Glutamatergic neuron (in vitro differentiated cells): ENCODE data around the gene FADS6. TPM values are rescaled to one million over a fixed set of nuclear protein-coding genes. Genes with fewer than 3 reads are reported as not detected.
A peak's percentile ranks its signal among the peaks of the same experiment; 100 is the strongest.

Experiments
- DNase-seq: peaks from one replicate; pipeline ENCODE4 v3.0.0; 2022
- H3K27ac Mint-ChIP-seq: one replicate; pipeline ENCODE4 v1.8.0; 2020; ENCODE audit warnings: mild to moderate bottlenecking, mixed read lengths, inconsistent platforms; ENCODE audit not compliant: unreplicated experiment
- H3K27me3 Mint-ChIP-seq: one replicate; pipeline ENCODE4 v1.8.0; 2020; ENCODE audit warnings: mild to moderate bottlenecking, moderate library complexity, mixed read lengths, inconsistent platforms; ENCODE audit not compliant: unreplicated experiment
- H3K36me3 Mint-ChIP-seq: one replicate; pipeline ENCODE4 v1.8.0; 2020; ENCODE audit warnings: mild to moderate bottlenecking, mixed read lengths, inconsistent platforms; ENCODE audit not compliant: unreplicated experiment
- H3K4me1 Mint-ChIP-seq: one replicate; pipeline ENCODE4 v1.8.0; 2020; ENCODE audit warnings: mild to moderate bottlenecking, low read depth, mixed read lengths, inconsistent platforms; ENCODE audit not compliant: unreplicated experiment
- H3K4me3 Mint-ChIP-seq: one replicate; pipeline ENCODE4 v1.8.0; 2020; ENCODE audit warnings: mild to moderate bottlenecking, mixed read lengths, inconsistent platforms; ENCODE audit not compliant: unreplicated experiment
- H3K9me3 Mint-ChIP-seq: one replicate; pipeline ENCODE4 v1.8.0; 2020; ENCODE audit warnings: mild to moderate bottlenecking, moderate library complexity, mixed read lengths, inconsistent platforms; ENCODE audit not compliant: unreplicated experiment
- total RNA-seq: library from RNA; stranded (reverse); fragmentation: NEBNext Ultra II Directional; extraction: Animal tissue kit (Norgen Biotek cat#: 25700); gene quantifications from one replicate; pipeline ENCODE4 v1.2.1, GENCODE V29; 2021; ENCODE audit not compliant: unreplicated experiment
- TF ChIP-seq, protein P1 (sequence below): fragments of 200-600 bp; sonication (generic); IDR thresholded peaks from one replicate; pipeline ENCODE4 v1.5.0; 2021; ENCODE audit not compliant: partially characterized antibody, unreplicated experiment

FADS6 gene
- total RNA-seq, 1 donor from 2014 or later, result not detected

DNA sequence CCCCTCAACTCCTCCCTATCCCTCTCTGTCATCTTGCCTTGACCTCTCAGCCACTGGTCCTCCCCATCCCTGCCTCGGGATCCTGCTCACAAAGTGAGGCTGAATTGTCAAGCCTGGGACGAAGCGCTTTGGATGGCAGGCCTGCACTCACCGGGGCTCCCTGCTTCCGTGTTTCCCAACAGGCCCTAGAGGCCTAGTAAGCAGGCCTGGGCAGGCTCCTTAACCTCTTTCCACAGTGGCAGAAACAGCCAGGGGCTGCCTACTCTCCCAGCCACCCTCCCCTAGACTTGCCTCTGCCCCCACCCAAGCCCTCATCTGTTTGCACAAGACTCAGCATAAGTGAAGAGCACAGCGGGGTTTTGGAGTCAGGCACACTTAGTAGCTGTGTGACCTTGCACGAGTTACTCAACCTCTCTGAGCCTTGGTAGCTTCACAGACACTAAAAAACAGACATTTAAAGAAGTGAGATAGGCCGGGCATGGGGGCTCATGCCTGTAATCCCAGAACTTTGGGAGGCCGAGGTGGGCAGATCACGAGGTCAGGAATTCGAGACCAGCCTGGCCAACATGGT lies 5.0 kb upstream of the FADS6 start:
- H3K27ac Mint-ChIP-seq, result no peak overlapping the region
- TF ChIP-seq, protein P1, sequence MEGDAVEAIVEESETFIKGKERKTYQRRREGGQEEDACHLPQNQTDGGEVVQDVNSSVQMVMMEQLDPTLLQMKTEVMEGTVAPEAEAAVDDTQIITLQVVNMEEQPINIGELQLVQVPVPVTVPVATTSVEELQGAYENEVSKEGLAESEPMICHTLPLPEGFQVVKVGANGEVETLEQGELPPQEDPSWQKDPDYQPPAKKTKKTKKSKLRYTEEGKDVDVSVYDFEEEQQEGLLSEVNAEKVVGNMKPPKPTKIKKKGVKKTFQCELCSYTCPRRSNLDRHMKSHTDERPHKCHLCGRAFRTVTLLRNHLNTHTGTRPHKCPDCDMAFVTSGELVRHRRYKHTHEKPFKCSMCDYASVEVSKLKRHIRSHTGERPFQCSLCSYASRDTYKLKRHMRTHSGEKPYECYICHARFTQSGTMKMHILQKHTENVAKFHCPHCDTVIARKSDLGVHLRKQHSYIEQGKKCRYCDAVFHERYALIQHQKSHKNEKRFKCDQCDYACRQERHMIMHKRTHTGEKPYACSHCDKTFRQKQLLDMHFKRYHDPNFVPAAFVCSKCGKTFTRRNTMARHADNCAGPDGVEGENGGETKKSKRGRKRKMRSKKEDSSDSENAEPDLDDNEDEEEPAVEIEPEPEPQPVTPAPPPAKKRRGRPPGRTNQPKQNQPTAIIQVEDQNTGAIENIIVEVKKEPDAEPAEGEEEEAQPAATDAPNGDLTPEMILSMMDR, result no peak
- no peak for DNase-seq
- peaks cover 9% of the 10 kb centered on the region for H3K27me3 Mint-ChIP-seq
- H3K9me3 Mint-ChIP-seq, result peaks cover 2% of the 10 kb centered on the region
- no peaks in the 10 kb centered on the region for H3K4me1 Mint-ChIP-seq
- no peaks in the 10 kb centered on the region for H3K36me3 Mint-ChIP-seq
- no peak overlapping the region for H3K4me3 Mint-ChIP-seq

GRCh38 chr17:74893936-74894671 lies 671 bp upstream of the FADS6 start:
- Mint-ChIP-seq H3K27me3 (peaks cover 15% of the 10 kb centered on the region), H3K36me3 (no peaks in the 10 kb centered on the region), H3K9me3 (peaks cover 2% of the 10 kb centered on the region), H3K27ac (no peak overlapping the region), H3K4me3 (peak overlapping the region; percentile 81), H3K4me1 (no peaks in the 10 kb centered on the region)
- no peak for DNase-seq
- TF ChIP-seq, protein P1, result no peak

GRCh38 chr17:74892013-74892841 lies 1.2 kb downstream of the FADS6 start:
- Mint-ChIP-seq H3K27ac (no peak overlapping the region), H3K4me1 (no peaks in the 10 kb centered on the region), H3K4me3 (no peak overlapping the region), H3K36me3 (no peaks in the 10 kb centered on the region), H3K9me3 (peaks cover 4% of the 10 kb centered on the region), H3K27me3 (peaks cover 16% of the 10 kb centered on the region)
- TF ChIP-seq, protein P1, result no peak
- no peak for DNase-seq

GRCh38 chr17:74890554-74890953 lies 2.9 kb downstream of the FADS6 start:
- Mint-ChIP-seq H3K27ac (no peak overlapping the region), H3K4me1 (no peaks in the 10 kb centered on the region), H3K27me3 (peaks cover 17% of the 10 kb centered on the region), H3K36me3 (no peaks in the 10 kb centered on the region), H3K4me3 (no peak overlapping the region), H3K9me3 (peaks cover 4% of the 10 kb centered on the region)
- TF ChIP-seq, protein P1, result no peak
- DNase-seq, result no peak
